ENCODE measurements around the gene BOLA1.

Gene BOLA1

DNA sequence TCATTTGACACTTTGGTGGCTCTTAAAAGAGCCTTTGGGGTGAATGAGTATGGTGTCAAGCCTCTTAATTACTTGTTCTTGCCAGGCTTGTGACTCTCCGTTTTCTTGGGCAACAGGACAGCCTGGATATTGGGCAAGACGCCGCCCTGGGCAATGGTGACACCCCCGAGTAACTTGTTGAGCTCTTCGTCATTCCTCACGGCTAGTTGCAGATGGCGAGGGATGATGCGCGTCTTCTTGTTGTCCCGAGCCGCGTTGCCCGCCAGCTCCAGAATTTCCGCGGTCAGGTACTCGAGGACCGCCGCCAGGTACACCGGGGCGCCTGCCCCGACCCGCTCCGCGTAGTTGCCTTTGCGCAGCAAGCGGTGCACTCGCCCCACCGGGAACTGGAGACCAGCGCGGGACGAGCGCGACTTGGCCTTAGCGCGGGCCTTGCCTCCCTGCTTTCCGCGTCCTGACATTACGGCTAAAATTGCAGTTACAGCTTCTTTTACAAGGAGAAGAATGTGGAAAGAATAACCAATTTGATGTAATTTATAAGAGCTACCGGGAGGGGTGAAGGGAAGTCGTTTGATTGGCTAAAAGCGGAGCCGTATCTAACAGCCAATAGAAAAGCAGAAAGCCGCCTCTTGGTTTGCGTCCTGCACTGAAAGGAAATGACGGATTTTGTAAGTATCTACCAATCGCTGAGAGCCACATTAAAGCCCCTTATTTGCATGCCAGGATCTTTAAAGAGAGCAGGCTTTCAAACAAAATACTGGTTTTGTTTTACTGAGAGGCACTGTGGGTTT is 11.7 kb upstream of the BOLA1 start:
- peak; percentile 98 for DNase-seq

DNA sequence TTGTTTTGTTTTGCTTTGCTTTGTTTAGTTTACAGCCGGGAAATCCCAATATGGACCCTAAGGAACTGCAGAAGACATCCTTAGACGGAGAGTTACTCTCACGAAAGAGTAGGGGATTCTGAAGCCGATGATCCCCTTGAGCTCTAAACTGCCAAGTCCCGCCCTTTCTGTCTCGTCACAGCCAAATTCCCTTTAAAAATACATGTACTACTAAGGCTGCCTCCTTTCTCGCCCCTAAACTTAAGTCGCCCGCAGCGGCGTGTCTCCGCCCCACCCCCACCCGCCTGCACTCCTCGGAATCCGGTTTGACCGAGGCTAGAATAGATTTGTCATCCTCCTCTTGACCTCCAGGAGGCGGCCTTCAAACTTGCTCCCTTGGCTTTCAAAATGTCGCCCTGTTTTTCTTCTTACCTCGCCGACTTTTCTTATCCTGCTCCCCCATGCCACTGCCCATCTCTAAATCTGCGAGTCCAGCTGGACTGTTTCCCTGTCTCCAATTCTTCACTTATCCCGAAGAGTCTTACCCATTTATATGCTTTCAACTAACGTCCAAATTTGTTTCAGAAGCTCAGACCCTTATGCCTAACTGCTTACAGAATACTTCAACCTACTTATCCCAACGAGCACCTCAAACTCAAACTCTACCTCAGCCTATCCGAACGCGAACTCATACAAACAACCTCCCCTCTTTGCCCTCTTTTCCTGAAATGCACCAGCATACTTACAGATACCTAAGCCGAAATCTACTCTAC is 10.9 kb upstream of the BOLA1 start:
- peak; percentile 94 for DNase-seq

DNA sequence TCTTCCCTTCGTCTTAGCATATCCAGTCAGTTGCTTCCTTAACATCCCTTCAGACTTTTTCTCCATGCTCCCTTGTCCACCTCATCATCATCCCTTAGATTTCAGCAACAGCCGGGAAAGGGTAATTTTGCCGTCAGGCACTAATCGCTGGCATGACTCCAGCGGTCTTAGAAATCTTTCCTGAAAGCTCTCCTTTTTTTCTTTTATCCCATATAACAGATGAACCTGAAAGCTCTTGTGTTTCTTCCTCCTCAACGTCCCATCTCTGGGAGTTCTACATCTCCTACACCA is 10.4 kb upstream of the BOLA1 start:
- DNase-seq = no peak

DNA sequence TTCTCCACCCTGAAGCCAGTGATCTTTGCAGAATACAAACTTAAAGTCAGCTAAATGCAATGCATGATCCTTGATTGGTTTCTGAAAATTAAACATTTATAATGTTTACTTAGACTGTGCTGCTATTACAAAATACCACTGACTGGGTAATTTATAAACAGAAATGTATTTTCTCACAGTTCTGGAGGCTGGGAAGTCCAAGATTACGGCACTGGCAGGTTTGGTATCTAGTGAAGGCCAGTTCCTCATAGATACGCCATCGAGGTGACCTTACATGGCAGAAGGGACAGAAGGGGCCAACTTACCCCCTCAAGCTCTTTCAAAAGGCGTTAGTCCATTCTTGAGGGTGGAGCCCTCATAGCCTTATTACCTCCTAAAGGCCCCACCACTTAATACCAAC is 2.8 kb upstream of the BOLA1 start:
- no peak for DNase-seq

DNA sequence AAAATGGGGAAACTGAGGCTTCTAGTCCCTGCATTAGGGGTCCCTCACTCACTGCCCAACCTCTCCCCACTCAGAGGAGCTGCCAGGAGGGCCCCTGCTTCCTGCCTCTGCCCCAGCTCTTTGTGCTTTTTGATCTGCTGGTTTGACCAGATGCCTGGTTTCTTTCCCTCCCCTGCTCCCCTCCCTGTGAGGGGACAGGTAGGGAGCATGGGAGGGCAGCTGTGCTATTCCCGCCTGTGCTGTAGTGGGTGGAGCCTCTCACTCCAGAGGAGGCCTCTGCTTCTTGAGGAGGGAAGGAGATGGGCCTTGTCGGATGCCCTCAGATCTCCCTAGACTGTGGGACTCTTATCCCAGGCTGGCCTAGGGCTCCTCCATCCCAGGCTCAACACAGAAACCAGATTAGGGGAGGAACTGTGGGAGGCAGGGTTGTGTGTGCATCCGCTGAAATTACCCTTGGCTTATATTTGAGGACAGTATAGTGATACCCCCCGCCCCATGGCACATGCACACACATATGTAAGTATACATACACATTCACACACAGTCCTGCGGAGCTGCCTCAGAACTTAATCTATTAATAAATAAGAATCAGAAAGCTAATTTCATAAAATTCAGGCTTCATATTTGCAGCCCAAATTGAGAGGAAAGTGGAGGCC is 4.6 kb downstream of the BOLA1 start:
- DNase-seq = no peak

DNA sequence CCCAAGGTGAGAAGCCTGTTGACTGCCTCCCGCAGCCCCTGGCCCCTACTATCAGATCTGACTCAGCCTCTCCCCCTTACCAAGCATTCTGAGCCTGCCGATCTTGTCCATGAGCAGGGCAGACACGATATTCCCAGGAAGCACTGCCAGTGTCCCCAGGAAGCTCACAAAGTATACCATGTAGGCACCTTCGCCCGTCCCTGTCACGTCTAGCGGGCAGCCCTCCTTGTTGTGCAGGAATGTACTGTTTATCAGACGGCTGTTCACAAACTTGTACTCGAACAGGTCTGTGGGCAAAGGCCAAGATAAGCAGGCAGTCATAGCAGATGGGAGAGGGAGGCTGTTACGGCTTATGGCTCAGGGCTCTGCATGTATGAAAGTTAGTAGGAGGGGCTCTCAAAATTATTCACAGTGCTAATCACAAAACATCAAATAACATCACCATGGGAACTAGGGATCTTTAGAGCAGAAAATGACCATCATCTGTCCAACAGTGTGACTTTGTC is 7.3 kb downstream of the BOLA1 start:
- no peak for DNase-seq

DNA sequence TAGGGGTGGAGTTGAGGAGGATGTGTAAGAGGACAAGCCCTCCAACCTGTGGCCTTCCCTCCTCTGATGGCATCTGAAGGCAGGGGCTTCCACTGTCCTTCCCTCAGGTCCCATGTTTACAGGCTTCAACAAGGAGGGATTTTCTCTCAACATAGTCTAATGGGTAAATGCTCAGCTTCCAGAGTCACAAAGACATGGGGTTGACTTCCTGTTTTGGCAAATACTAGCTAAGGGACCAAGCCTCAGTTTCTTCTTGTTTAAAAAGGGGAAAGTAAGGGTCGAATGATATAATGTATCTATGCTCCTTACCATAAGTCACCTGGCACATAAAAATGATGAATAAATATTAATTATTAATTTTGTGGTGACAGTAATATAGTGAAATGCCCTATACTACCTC is 15.2 kb downstream of the BOLA1 start:
- DNase-seq = no peak

DNA sequence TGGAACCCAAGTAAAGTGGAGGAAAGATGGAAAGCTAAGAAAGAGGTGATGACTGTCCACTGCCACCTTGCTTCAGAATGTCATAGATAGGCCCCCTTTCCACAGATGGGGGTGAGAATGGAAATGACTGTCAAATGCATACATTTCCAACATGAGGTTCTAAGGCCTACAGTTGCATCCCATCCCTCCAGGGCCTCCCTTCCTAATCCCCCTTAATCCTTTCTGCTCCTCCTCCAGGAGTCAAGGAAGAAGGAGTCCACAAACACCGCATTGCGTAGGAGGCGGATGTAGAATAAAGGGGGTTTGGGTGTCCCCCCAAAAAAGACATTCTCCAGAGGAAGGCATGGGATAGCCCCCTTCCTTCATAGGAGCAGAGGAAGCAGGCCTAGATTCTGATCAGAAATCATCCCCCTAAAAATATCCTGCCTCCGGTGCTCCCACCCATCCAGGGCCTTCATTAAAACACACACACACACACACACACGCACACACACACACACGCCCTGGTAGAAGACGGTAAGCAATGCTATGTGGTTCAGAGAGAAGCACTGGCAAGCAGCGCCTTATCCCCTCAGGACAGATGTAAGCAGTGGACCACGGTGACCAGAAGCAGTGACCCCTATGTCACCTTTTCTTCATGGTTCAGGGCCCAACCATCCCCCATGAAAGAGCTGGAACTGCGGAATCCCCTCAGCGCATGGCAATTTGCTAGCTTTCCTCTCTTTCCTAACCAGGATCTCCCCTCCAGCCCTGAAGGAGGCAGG is 16.2 kb downstream of the BOLA1 start:
- no peak for DNase-seq

DNA sequence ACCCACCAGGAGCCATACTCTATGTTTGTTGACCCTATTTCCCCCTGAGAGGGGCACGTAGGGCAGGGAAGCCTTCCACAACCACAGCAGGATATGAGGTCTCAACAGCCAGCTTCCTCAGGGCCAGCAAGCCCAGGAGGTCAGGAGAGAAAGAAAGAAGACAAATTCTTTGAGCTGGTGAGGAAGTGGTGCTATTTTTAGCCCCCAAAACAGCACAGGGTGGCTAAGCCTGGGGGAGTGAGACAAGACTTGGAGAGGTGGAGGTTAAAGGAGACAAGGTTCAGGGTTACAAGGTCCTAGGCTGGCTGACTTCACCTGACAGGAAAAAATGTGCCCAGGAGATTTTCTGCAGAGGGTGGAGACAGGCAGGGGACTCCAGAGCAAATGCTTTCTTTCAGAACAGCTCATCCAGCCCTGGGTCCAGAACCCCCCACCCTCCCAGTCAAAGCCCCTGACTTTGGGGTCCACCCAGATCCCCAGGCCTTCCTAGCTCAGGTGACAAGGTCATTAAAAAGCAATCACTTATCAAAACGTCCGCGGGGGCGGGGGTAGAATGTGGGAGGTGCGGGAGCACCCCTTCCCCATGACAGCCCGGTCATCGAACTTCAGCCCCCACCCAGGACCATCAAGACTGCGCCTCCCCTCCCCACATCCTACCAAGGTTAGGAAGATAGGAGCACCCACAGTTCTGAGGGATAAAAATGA is 17.0 kb downstream of the BOLA1 start:
- no peak for DNase-seq

DNA sequence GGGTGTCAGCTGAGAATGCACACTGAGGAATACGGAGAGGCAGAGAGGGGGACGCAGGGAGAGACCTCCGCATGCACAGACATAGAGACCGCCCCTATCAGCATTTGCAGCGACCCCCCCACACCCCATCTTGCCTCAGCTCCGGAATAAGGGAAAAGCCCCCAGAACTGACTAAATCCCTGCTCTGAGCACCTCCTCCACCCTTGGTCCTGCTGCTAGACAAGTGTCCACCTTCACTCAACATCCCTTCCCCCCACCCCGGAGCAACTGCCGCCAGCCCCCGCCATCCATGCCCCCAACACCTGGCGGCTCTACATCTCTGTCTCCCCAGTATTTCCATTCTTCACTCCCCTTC is 17.5 kb downstream of the BOLA1 start:
- no peak for DNase-seq

DNA sequence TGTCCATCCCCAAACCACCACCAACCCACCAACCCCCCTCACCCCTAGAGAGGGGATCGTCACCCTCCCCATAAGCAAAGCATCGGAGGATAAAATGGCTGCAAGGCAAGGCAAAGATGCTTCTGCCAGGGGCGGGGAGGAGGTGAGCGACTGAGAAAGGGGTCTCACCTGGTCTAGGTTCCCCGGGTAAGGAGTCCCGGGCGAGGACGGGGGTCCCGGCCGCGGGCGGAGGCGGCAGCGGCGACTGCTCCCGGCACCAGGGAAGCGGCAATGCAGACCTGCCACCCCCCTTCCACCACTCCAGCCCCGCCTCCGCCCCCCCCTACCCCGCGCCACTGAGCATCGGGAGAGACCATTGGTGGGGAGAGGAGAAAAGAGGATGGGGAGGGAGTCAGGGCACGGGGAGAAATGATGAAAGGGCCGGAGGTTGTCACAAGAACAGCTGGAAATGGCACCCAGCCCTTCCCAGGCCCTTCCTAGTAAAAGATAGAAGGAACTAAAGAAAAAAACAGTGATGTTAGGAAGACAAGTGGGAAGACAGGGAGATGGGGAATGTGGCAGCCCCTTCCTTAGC is 18.3 kb downstream of the BOLA1 start, which contains the start of gene SV2A:
TSS of gene SV2A (minus strand) at position 274 of the 574 bp plus-strand sequence. CDS start 4,004 bp downstream, outside the sequence.
- DNase-seq = peak; percentile 65

DNA sequence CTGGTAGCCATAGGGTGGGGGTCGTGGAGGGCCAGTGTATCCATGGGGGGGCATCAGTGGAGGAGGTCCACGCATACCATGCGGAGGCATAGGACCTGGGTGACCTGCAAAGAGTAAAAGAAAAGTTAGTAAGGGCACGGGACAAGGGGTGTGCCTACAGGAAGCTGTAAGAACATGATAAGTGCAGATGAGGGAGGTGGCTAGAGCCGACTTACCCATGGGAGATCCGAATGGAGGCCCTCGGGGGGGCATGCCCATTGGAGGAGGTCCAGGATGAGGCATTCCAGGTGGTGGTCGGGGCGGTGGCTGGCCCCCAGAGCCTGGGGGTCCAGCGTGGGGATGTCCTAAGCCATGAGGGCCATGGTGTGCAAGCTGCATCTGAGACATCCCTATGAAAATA is 24.3 kb downstream of the BOLA1 start:
- no peak for DNase-seq

DNA sequence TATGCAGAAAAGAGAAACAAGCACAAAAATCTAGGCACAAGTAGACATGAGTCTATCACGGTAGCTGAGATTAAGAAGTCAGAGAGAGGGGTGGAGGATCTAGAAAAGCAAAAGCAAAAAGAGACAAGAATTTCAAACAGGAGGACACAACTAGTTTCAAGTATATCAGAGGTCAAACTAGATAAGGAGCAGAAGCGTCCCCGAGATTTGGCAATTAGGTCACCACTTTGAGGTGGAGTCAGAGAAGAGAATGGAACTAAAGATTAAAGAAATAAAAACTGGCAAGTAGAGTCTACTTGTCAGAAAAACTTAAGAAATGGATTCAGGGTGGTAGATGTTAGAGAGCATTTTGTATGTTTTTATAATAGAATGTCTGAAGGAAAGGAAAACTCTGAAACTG is 26.0 kb downstream of the BOLA1 start:
- DNase-seq = no peak

DNA sequence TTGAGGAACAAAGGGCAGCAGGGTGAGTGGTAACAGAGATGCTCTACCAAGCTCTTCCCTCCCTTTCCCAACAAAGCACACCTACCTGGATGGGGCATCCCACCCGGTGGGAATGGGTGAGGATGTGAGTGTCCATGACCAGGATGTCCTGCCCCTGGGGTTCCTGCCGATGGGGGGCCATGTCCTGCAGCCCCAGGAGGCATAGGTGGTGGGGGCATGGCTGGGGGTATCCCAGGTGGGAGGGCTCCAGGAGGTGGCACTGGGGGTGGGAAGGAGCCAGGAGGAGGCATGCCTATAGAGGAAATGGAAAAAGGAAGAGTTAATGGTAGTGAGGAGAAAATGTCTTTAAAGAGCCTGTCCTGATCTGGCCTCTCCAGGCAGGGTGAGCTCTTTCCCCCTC is 26.4 kb downstream of the BOLA1 start:
- no peak for DNase-seq

DNA sequence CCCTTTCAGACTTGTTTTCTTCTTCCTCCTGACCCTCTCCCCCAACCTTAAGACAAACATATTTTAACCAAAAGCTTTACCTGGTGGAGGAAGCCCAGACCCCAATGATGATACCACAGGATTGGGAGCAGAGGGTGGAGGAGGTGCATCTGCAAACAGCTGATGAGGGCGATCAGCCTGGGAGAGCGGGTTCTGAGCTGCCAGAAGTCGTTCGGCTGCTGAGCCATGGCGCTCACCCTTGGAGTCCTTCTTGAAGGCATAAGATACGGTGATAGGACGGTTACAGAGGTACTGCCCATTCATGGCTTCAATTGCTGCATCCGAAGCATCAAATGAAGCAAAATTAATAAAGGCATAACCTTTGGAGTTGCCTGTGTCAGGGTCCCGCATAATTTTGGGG is 26.9 kb downstream of the BOLA1 start:
- no peak for DNase-seq

DNA sequence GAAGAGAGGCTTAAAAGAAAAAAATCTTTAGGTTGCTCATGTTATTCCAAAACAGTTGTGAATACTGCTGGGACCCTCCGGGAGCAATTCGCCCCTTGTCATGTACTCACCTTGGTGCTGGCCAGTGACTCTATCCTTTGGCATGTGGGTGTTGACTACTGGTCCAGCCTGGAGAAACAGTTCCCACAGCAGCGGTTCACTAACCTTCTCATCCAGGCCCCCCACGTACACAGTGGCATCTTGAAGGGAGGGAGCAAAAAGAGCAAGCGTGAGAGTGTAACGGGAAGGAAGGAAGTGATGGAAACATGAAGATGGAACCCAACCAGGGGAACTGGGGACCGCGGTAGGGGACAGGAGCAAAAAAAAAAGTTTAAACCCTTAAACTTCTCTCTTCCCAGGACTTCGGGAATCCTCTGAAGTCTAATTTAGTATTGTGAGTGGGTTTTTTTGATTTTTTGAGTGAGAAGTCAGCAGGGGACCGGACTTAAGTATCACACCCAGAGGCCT is 27.7 kb downstream of the BOLA1 start:
- DNase-seq = no peak

DNA sequence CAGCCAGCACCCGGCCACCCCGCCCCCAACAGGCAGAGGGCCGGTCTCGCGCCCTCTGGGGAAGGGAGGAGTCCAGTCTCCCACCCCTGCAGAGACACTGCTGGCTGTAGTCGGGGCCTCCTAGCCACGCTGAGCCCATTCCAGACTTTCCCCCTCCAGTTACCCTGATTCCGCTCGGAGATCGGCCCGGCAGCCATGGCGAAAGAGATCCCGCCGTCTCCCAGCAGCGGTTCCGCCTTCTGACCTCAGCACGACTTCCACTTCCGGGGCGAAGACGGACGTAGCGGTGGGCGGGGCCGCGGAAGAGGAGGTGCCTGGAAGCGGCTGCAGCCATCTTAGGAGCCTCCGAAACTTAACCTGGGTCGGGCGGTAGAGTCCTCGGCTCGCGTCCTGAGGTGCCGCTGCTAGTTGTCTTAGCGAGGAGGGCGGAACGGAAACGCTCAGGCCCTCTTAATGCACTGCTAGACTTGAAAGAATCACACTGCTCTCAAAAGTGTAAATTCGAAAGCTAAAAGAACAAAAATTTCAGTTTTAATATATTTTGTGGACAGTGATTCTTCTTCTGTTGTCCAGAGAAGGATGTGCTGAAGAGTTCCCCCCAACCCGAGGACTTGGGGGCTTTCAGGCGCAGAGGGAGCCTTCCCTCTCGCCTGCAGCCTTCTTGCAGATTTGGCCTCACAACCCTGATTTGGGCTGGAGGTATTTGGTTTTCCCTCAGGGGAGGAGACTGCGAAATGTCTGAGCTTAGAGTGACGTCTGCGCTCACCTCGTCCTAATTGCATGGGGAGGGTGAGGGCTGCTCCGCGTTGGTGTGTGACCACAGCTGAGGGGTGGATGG is 28.4 kb downstream of the BOLA1 start, which contains the start of gene SF3B4:
TSS of gene SF3B4 (minus strand) at position 241 of the 838 bp plus-strand sequence. CDS start at position 197, 44 bp downstream.
- DNase-seq = peak; percentile 97

DNA sequence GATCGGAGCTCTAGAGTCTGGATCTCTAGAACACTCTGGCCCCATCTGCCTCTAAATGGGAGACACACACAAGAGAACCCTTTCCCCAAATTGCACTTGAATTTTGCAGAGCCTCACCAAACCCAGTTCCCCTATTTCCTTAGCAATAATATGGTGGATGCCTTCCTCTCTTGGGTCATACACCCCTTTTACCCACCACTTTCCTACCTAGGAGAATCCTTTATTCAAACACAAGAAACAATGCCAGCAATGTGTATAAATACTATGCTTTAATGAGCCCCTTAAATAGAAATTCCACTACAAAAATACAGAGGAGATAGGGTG is 29.0 kb downstream of the BOLA1 start:
- DNase-seq = no peak

DNA sequence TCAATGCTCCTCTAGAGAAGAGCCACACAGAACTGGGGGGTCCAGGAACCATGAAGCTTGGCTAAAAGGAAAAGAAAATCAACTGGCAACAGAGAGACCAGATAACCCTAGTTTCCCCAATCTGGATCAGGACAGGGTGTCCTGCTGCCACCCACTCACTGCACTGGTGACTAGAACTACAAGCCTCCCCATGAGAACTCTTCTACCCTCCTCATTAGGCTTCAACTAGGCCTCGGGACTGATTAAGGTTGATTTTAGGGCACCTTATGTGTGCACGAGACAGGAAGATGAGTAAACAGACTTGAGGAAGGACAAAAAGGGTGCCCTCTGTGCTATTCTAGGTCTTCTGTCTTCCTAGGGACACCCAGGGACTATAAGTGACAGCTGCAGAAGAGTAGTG is 30.5 kb downstream of the BOLA1 start:
- DNase-seq = no peak

DNA sequence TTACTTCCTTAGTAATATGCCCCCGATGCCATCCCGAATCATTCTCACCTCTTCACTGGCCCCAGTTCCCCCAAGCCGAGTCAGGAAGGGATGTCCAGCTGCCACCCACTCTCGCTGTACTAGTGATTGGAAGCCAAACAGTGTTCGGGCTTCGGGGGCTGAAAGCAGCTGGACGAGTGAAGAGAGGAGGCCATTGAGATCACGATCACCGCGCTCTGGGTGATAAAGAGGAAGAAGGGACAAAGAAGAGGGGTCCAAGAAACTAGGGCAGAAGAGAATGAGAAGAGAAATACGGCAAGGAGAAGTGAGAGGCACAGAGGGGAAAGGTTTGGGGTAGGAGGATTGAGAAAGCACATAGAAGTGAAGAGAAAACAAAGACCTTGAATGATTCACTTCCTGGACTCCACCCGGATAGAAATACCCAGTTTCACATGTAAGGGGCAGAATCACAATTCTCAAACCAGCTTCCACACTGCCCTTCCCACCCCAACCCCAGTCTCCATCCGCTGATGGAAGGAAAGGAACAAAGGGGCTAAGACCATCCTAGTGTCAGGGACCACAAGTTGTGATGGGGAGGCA is 31.9 kb downstream of the BOLA1 start:
- DNase-seq = no peak

DNA sequence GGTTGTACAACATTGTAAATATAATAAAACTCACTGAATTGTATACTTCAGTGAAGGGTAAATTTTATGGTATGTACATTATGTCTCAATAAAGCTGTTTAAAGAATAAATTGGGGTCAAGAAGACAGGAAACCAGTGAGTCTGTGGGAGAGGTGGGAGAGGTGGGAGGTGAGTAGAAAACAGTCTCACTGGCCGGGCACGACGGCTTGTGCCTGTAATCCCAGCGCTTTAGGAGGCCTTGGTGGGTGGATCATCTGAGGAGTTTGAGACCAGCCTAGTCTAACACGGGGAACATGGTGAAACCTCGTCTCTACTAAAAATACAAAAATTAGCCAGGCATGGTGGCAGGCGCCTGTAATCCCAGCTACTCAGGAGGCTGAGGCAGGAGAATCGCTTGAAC is 33.1 kb downstream of the BOLA1 start:
- DNase-seq = no peak

All from NCI-H2227 treated with DMSO at 0.1 percent for 48 hours (cell line).